Stimulated activated CD4-positive, alpha-beta T cell treated with anti-CD3 and anti-CD28 coated beads, Interleukin-12 subunit alpha, Interleukin-12 subunit beta, amount 100 ng/mL, for 24 hours (primary cell): ENCODE data around the gene PDE4D.
A peak's percentile ranks its signal among the peaks of the same experiment; 100 is the strongest.

Source experiments
- DNase-seq, 2 experiments: peaks; one replicate each; pipeline ENCODE4 v3.0.0-alpha.2; 2020; ENCODE audit warnings: low read depth in 2 of 2

Gene PDE4D

DNA sequence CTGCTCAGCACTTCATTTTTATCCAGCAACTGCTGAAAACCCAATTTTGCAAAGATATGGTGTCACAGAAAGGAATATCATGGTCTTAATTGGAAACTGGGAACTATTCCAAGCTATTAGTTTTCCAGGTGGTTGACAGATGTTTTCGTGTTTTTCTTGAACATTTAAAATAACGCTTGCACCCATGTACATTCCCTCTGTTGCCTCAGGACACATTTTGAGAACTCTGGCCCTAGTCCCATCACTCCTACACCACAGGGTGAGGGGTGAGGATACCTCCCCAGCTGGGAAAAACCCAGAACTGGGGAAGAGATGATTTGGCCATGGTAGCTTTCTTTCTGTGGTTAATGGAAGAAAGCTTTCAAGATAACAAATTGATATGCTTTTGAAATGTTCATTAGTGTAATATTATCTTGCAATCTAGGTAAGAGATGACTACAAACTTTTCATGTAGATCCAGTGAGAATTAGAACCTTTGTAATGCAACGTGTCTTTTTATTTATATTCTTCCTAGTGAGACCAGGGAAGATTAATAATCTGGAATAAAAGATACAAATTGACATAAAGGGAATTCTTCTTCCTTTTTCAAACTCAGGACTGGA, 683.7 kb downstream of the PDE4D start:
- no peak for DNase-seq

DNA sequence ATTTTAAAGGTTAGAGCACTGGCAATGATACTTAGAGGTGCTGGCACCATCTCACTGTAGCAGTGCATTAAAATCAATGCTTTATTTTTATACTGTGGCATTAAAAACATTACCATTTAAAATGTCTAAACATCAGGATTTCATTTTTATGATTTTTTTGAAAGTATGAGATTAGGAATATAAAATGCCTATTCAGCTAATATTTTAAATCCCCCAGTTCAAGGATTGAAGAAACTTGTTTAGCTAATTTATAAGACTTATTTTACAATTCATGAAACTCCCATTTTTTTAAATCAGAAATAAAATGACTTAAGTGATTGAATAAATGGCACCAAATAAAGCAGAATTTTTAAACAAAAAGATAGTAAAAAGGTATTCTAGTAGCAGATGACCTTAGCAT, 685.1 kb downstream of the PDE4D start:
- no peak for DNase-seq

DNA sequence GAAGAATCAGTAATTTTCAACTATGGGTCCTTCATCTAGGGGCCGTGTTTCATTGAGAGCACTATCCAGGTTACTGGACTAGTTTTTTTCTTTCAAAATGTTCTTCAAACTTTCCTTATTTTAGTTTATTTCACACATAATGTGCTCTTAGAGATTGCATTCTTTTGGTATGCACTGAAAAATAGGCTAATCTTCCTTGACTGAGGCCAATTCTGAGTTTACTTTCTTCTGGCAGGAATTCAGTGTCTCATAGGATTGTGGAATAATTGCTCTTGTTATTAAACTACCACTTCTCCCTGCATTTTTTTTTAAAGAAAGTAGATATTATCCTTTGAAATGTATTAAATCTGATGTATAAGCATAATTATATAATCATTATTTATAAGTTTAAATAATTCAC, 686.1 kb downstream of the PDE4D start:
- DNase-seq: no peak

DNA sequence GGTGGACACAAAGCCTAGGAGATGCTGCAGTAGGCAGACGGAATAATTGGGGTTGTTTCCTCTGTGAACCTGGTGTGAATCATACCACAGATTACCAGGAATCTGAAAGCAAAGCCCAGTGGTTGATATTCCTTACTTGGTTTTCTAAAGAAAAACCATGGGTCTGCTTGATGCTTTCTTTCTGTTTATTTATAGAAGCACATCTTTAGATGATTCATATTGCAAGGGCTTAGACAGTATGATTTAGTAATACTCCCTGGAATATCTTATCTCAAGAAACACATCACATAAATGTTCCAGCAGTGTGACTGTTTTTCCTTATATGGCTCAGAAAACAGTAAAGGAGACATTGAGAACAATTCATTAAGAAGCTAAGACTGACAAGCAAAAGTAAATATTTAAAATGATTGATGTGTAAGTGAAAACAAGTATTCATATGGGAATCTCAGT, 687.4 kb downstream of the PDE4D start:
- DNase-seq: no peak

DNA sequence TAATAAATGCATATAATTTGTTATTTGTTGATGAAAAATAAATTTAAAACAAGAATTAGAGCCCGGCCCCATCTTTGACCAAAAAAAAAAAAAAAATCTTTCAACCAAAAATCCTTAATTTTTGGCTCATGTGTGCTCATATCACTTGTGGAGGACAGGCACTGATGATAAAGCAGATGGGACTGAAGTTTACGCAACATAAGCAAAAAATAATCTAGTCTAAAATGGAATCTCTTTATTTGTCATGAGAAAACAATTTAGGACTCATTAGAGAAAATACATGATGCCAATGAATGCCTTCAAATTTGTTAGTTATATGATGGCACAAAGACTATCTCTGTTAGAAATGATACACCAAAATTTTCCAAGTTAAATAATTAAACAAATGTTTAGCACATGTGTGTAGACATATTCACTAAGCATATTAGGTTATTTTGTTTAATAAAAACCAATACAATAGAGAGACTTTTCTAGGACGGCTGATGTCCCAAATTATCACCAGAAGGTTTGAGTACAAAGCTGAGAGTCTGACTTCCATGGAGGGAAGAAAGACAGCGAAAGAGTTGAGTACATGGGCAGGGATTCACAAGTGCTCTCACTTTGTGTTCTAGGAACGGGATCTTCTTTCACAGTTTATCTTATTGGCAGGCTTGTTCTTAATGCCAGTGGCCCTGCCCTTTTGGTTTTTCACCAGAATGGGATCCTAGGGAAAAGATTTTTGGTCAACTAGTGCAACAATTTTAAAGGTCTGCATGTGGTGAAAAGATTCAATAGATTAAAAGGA, 689.2 kb downstream of the PDE4D start:
- no peak for DNase-seq

DNA sequence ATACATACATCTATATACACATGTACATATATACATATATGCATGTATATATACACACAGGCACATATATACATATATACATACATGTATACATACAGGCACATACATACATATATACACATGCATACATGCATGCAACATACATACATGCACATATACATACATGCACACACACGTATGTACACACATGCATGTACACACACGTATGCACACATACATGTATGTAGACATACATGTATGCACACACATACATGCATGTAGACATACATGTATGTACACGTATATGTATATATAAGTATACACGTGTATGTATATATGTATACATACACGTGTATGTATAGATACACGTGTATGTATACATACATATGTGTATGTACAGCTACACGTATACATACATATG, 693.7 kb downstream of the PDE4D start:
- no peak for DNase-seq

DNA sequence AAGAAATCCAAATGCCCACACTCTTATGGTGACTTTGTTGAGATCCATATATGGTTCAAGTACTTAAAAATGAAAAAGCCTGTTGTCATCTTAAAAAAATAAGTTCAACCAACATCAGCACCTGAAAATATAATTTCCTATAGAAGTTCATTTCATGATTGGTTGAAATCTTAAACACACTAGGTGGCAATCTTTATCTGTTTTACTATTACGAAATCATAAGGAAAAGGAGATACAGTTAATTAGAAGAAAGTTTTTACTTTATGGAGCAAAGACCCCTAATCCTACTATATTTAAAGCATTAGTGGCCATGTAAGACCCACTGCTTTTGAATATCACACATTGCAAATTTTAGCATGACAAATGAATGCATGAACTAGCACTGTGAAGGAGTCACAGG, 694.7 kb downstream of the PDE4D start:
- DNase-seq: no peak

DNA sequence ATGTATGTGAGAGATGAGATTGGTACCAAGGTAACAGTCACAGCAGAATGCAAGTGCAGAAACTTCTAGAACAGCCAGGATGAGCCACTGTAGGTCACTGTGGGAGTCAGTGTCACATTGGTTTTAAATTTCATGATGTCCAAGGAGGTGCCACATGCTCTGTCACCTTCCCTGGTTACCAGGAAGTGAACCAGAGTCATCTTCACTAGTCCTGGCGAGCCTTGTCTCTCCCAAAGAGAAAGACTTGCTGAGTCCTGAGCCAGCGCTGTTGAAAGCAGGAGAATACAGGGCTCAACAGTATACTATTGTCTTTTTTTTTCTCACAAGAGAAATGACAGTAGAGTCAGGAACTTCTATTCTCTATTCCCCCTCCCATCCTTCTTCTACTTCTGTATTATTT, 695.2 kb downstream of the PDE4D start:
- no peak for DNase-seq

DNA sequence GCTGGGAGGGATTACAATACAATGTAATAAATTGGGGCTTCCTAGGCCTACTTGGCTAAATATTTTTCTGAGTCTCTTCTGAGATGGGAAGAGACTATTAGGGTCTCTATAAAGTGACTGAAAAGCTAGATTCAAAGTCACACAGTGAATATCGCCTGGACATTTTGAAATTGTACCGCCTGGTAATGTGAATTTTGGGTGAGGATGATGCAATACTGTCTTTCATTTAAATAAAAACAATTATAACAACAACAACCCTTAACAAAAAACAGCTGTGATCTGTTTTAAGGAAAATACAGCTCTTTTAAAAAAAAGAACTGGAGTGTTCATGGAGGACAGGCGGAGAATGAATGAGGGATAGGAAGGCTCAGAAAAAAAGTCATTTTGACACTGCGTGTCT, 695.6 kb downstream of the PDE4D start:
- DNase-seq: no peak

DNA sequence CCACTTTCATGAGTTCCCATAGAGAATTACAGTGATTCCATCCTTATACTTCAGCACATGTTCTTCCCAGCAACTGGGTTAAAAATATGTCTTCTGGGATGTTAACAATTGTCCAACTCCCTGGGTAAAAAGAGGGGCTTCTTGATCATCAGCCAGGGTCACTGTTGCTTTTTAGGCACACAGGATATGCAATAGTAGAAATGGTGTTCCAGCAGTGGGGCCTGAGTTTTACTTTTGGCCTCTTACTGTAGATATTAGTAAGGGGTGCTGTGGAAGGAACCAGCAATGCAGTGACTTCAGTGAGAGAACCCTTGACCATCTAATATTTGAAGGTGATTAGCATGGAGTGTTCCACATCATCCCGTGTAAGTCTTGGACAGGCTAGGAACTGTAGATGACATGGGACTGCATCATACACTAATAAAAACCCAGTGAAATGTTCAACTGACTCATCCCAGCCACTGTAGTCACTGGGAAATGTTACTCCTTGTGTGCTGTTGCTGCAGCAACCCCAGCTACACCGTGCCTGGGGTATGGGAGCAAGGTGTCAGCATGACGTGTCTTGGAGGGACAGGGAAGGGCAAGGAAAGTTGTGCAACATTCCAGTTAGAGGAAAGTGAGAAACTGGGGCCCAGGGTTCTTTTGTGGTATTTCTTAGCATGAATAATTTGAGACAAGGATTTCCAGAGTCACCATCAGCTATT, 699.8 kb downstream of the PDE4D start:
- DNase-seq: no peak

DNA sequence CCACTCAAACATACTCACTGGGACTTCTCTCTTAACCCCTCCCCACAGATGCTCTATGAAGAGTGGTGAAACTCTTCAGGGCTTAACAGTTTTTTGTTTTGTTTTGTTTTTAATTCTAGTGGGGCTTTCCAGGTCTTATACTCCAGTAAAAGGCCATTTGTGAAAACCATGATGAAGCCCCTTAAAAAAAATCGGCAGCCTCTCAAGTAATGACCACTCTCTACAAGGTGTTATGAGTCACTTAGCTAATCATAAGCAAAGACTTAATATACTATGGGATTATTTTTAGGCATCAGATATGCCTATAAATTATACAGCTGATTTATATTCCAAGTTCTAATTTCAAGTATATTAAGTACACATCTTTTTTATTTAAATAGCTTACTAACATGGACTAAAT, 702.8 kb downstream of the PDE4D start:
- DNase-seq: no peak

DNA sequence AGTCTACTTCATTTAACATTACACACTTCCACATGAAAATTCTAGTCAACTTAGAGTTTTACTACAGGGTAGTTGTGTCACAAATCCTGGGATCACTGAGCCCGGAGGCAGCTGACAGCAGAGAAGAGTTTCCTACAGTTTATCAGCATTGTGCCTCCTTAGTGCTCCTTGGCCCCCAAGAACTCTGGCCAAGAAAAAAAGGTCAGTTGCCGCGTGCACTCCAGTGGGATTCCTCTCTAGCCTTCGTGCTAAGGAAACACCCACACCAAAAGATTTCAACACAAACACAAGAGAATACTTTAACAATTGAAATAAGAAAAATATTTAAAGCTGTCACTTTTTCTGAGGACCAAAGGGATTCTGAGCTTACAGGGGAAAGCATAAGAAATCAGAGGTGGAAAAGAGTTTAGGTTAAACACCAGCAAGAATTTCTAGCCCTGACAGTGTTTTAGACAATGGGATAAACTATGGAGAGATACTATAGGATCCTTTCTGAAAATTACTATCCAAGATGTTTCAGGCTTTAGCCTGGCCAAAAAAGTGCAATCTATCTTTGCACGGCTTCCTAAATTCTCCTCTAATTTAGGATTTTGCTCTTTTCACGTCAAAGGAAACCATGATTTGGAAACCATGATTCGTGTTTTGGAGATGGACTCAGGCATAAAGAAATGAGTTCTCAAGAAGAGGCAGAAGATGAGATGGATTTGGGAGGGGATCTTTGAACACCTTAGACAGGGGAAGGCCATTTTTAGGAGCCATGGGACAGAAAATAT, 703.9 kb downstream of the PDE4D start:
- DNase-seq: no peak

DNA sequence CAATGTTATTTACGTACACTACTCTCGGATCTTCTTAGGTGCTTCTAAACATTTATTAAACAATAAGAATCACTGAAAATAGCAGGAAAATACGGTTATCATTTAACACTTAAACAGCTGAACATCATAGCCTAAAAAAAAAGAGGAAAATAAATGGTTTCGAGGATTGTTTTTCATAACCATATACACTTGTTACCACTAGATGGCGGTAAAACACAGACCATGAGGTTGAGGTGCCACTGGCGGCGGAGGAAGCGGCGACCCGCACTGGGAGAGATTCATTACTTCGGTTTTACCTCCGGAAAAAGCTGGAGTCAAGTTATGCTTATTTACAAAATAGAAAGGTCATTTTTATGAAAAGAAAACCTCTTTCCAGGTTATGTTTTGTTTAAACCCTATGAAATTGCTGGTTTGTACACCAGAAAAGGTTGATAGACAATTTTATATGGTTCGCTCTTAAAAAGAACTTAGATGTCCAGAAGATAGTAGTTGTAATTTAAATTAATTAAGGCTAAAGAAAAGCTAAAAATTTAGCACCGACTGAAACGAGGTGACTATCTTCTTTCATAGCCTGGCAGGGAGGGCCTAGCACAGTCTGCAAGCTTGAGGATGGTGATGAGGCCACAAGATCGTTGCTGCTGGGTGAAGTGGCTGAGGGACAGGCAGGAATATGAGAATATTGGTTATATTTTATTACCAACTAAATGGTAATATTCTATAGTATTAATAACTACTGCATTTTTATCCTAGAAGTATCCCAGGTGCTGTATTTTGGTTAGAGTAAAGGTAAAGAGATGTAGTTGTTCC, 704.9 kb downstream of the PDE4D start:
- peak; percentile 24 to 43 for DNase-seq

DNA sequence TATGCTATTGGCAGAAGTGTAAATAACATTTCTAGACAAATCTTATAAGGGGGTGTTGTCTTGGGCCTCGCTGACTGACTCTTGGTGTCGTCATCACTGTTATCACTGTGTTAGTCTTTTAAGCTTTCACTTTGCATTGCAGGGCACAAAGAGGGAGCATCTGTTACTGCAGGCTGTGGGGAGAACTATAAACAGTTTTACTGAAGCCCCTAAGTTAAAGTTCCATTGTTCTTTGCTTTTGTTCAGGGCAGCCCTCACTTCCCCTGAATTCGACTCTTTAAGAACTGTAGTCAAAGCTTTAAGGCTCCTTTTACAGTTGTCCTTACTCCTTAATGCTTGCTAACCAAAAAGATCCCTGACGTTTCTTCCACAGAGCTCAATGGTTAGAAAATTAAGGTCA, 705.7 kb downstream of the PDE4D start:
- DNase-seq: no peak

DNA sequence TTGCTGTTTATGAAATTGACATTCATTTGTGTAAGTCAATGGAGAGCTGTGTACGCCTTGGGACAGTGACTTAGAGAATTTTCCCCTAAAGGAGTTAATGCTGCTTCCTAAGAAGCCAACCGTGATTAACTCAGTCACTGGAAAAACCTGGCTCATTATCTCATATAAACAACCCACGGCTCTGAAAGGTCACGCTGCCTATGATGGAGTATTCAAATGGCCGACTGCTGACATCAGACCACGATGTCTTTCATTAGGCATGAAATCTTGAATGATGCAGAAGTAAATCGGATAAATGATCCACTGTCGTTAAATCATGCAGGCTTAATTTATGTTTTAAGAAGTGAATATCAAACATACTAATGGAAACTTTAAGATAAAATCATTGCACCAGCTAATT, 706.9 kb downstream of the PDE4D start:
- DNase-seq: no peak

DNA sequence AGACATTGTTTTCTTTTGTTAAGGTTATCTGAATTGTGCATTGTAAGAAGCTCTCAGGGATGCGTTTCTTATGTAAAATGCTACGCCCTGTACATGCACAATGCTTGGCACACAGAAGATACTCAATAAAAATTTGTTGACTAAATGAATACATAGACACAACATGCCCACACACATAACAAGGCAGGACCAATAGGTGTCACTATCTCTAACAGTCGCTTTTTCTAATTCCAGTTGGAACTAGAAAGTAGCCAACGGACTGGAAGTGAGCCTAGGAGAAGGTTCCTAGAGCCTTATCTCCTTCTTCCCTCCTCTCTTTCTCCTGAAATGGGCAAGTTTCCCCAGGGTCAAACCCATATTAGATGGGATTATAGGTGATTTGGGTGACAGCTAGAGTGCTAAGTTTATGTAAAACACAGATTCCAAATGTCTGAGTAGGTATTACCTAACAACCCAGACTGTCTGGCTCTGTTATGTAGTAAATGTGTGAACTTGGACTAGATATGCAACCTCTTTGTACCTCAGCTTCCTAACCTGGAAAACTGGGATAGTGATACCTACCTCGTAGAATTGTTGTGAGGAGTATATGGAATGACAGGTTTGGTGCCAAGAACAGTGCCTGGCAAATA, 707.7 kb downstream of the PDE4D start:
- no peak for DNase-seq

DNA sequence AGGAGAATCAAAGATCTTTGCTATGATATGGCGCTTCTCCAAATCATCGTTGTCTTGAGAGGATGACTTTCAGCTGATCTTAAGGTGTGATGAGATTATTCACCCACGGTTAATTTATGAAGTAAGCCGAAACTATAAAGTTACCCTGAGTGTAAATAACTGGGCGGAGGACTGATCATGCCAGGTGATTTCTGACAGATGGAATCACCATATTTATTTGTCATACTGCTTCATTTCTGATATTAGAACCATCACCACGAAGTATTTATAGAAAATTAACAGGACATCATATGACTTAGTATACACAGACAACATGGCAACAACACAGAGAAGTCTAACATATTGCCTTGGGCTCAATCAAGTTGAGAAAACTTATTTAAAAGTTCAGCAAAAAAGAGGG, 708.8 kb downstream of the PDE4D start:
- DNase-seq: no peak

DNA sequence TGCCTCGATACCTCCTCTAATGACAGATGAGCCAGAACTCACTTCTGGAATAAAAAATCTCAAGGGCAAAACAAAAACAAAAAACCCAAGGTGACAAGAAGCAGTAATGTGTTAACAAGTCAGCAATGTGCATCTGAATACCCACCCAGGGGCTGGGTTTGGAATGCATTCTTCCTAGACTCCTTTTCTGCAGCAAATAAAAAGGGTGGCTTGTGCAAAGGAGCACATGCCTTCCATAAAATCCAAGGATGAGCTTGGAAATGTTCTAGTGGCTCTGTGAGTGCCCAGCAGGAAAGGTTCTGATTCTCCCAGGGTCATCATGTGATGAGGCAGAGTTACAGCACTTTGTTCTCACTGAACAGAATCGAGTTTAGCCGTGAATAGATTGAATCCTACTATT, 710.8 kb downstream of the PDE4D start:
- no peak for DNase-seq

DNA sequence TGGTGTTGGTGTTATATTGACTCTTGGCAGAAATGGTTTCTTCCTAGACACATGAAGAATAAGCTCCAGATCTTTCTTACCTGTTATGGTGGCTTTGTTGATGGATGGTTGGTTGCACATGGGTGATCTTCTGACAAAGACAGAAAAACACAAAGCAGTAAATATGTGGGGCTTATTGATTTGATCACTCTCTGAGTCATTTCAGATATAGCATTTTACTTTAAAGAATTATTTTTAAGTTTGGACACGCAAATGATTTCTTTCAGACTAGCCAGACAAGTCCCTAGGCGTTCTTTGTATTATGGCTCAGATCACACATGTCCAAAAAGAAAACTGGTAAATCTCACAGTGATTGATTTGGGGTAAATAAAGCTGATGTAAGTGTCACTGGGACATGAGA, 713.0 kb downstream of the PDE4D start:
- no peak for DNase-seq

DNA sequence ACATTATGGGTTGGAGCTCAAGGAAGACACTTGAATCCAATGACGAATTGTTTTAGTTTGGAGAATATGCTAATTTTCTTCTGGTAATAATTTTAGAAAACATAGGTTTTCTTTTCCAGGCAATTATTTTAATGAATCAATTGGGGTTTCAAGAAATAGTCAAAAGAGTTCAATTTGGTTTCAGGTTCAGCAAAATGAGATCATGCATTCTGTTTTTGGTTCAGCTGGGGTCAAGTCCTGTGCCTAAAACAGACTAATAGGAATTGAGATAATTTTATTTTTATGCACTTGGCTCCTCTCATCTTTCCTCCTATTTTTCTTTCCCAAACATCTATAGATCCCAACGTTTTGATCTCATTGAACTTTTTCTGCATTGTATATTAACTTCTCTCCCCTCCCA, 713.8 kb downstream of the PDE4D start:
- no peak for DNase-seq

DNA sequence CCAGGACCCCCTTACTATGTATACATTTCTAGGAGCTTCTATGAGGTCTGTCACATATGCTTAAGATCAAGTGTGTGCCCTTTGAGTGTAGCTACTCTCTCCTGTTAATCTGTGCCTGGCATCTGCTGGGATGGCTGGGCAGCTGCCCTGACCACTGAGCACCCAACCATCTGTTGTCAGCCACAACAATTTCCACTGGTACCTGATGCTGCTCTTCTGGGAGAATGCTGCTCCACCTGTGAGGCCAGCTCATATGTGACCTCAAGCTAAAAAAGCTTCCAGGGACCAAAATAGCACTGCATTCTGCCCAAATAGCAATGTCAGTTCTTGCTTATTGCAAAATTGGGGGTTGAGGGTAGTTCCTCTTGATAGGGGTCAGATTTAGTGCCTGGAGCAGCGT, 715.0 kb downstream of the PDE4D start:
- DNase-seq: no peak
